H1 (cell line): ENCODE measurements around the gene TMEM203. TPM values are rescaled to one million over a fixed set of nuclear protein-coding genes. Genes with fewer than 3 reads are reported as not detected.

ENCODE experiments used
- CTCF ChIA-PET: fragments of 300-600 bp; sonication (Branson Sonifier 250); formaldehyde crosslinking; loops from one replicate; lab custom pipeline; 2021; ENCODE audit not compliant: partially characterized antibody; lab: Charles Lee
- POLR2A ChIA-PET: fragments of 300-600 bp; sonication (Branson Sonifier 250); formaldehyde crosslinking; loops from one replicate; lab custom pipeline; 2021; ENCODE audit warnings: inconsistent platforms; ENCODE audit not compliant: partially characterized antibody; lab: Charles Lee
- DNase-seq, 2 experiments: peaks; one replicate each; pipeline versions ENCODE4 v3.0.0 to v3.0.0-alpha.2; 2010 to 2022; ENCODE audit warnings: low spot score in 2 of 2, low read depth in 1 of 2, mixed read lengths in 1 of 2
- FAIRE-seq: peaks from 2 replicates; lab custom pipeline; 2011; peaks lifted over from hg19 to GRCh38; lab: Jason Lieb, UNC
- H2AFZ ChIP-seq: 2 replicates; pipeline ENCODE4 v1.8.1; 2012; ENCODE audit warnings: low read length, inconsistent platforms
- H2AK5ac ChIP-seq: 2 replicates; pipeline ENCODE4 v1.6.1; 2013; ENCODE audit warnings: low read depth, low read length
- H2BK120ac ChIP-seq: replicated peaks from 2 replicates; pipeline ENCODE3; 2013; ENCODE audit warnings: low read depth, low read length, inconsistent platforms
- H2BK12ac ChIP-seq: 2 replicates; pipeline ENCODE4 v1.6.1; 2013; ENCODE audit warnings: low read depth, low read length
- H2BK15ac ChIP-seq: 2 replicates; pipeline ENCODE4 v1.6.1; 2013; ENCODE audit warnings: low read length
- H2BK20ac ChIP-seq: 2 replicates; pipeline ENCODE4 v1.6.1; 2013; ENCODE audit warnings: low read length
- H2BK5ac ChIP-seq: 2 replicates; pipeline ENCODE4 v1.6.1; 2013; ENCODE audit warnings: low read depth, low read length
- H3K14ac ChIP-seq: 2 replicates; pipeline ENCODE4 v1.6.1; 2013; ENCODE audit warnings: inconsistent platforms; ENCODE audit not compliant: insufficient read length
- H3K18ac ChIP-seq: 2 replicates; pipeline ENCODE4 v1.6.1; 2013; ENCODE audit warnings: low read length; ENCODE audit errors: extremely low read depth
- H3K23ac ChIP-seq: 2 replicates; pipeline ENCODE4 v1.6.1; 2013; ENCODE audit warnings: inconsistent platforms; ENCODE audit not compliant: insufficient read length
- H3K23me2 ChIP-seq: 2 replicates; pipeline ENCODE4 v1.6.1; 2013; ENCODE audit warnings: low read depth, low read length
- H3K27ac ChIP-seq: 2 replicates; pipeline ENCODE4 v1.6.1; 2011; ENCODE audit warnings: low read depth, low read length, inconsistent platforms
- H3K27me3 ChIP-seq, 4 experiments: replicated peaks in 1 of 4; 1 replicate in 1 of 4; 2 replicates in 3 of 4; pipeline versions ENCODE4 v1.6.1 to v1.8.1; 2011 to 2013; ENCODE audit warnings: low read length in 3 of 4, mild to moderate bottlenecking in 3 of 4, inconsistent platforms in 2 of 4, mixed read lengths in 2 of 4, moderate library complexity in 1 of 4; ENCODE audit not compliant: control insufficient read depth in 3 of 4, insufficient read depth in 3 of 4; ENCODE audit errors: extremely low read depth in 1 of 4
- H3K36me3 ChIP-seq, 4 experiments: 2 replicates each; pipeline versions ENCODE4 v1.6.1 to v1.8.1; 2011 to 2013; ENCODE audit warnings: mild to moderate bottlenecking in 4 of 4, low read length in 3 of 4, moderate library complexity in 2 of 4, control low read depth in 1 of 4, inconsistent platforms in 1 of 4; ENCODE audit not compliant: insufficient read depth in 4 of 4, control insufficient read depth in 2 of 4
- H3K4ac ChIP-seq: replicated peaks from 2 replicates; pipeline ENCODE3; 2013; ENCODE audit warnings: low read length, low read depth, mixed read lengths, inconsistent platforms; ENCODE audit not compliant: insufficient read length
- H3K4me1 ChIP-seq, 4 experiments: replicated peaks in 1 of 4; 1 replicate in 1 of 4; 2 replicates in 3 of 4; pipeline versions ENCODE4 v1.6.1 to v1.8.1; 2011 to 2013; ENCODE audit warnings: low read length in 3 of 4, inconsistent platforms in 2 of 4, mixed read lengths in 1 of 4; ENCODE audit not compliant: insufficient read depth in 4 of 4, control insufficient read depth in 3 of 4
- H3K4me2 ChIP-seq, 2 experiments: 2 replicates each; pipeline versions ENCODE4 v1.6.1 to v1.8.1; 2011 to 2013; ENCODE audit warnings: low read depth in 2 of 2, low read length in 2 of 2, control low read depth in 1 of 2, inconsistent platforms in 1 of 2, mild to moderate bottlenecking in 1 of 2; ENCODE audit not compliant: insufficient read depth in 1 of 2
- H3K4me3 ChIP-seq, 4 experiments: fragments of 200-600, 300-600 bp in 1 of 4; sonication (generic), shearing (Covaris generic), sonication (Bioruptor Twin) in 1 of 4; 2 replicates each; pipeline versions ENCODE4 v1.5.1 to v1.8.1; 2011 to 2016; ENCODE audit warnings: low read length in 4 of 4, low read depth in 3 of 4, control low read depth in 2 of 4, inconsistent platforms in 2 of 4, mild to moderate bottlenecking in 2 of 4, mixed read lengths in 1 of 4, moderate library complexity in 1 of 4; ENCODE audit not compliant: insufficient read depth in 2 of 4; ENCODE audit errors: extremely low read depth in 1 of 4
- H3K56ac ChIP-seq: replicated peaks from 2 replicates; pipeline ENCODE3; 2013; ENCODE audit warnings: low read depth, mild to moderate bottlenecking, mixed read lengths, low read length, inconsistent platforms; ENCODE audit not compliant: insufficient read length
- H3K79me1 ChIP-seq: 2 replicates; pipeline ENCODE4 v1.6.1; 2013; ENCODE audit warnings: low read depth, low read length, control low read depth
- H3K79me2 ChIP-seq, 2 experiments: 2 replicates each; pipeline versions ENCODE4 v1.6.1 to v1.8.1; 2012 to 2013; ENCODE audit warnings: low read length in 2 of 2, mild to moderate bottlenecking in 2 of 2, inconsistent platforms in 1 of 2; ENCODE audit not compliant: insufficient read depth in 2 of 2, control insufficient read depth in 1 of 2
- H3K9ac ChIP-seq, 4 experiments: replicated peaks in 1 of 4; 1 replicate in 1 of 4; 2 replicates in 3 of 4; pipeline versions ENCODE4 v1.6.1 to v1.8.1; 2011 to 2013; ENCODE audit warnings: low read depth in 3 of 4, low read length in 3 of 4, control low read depth in 2 of 4, mild to moderate bottlenecking in 2 of 4, moderate library complexity in 2 of 4, inconsistent platforms in 1 of 4; ENCODE audit errors: extremely low read depth in 1 of 4
- H3K9me3 ChIP-seq, 2 experiments: 2 replicates each; pipeline versions ENCODE4 v1.6.1 to v1.8.1; 2012 to 2013; ENCODE audit warnings: mild to moderate bottlenecking in 2 of 2, moderate library complexity in 2 of 2, control low read depth in 1 of 2, inconsistent platforms in 1 of 2, low read depth in 1 of 2, low read length in 1 of 2, mixed read lengths in 1 of 2; ENCODE audit not compliant: insufficient read depth in 2 of 2
- H4K20me1 ChIP-seq, 2 experiments: replicated peaks in 1 of 2; 2 replicates each; pipeline versions ENCODE3 to v1.8.1; 2011 to 2013; ENCODE audit warnings: inconsistent platforms in 2 of 2, low read length in 2 of 2, mild to moderate bottlenecking in 1 of 2; ENCODE audit not compliant: insufficient read depth in 2 of 2, control insufficient read depth in 1 of 2
- H4K5ac ChIP-seq: 2 replicates; pipeline ENCODE4 v1.6.1; 2013; ENCODE audit warnings: low read length, low read depth, mixed read lengths, inconsistent platforms; ENCODE audit not compliant: insufficient read length
- H4K8ac ChIP-seq: 2 replicates; pipeline ENCODE4 v1.8.0; 2013; ENCODE audit warnings: mild to moderate bottlenecking, moderate library complexity, low read length, inconsistent platforms; ENCODE audit not compliant: insufficient read depth; ENCODE audit errors: extremely low read depth
- H4K91ac ChIP-seq: replicated peaks from 2 replicates; pipeline ENCODE3; 2013; ENCODE audit warnings: low read length, mixed read lengths, inconsistent platforms; ENCODE audit not compliant: insufficient read length
- ATF3 ChIP-seq: IDR thresholded peaks from 2 replicates; pipeline ENCODE4 v1.6.1; 2011; ENCODE audit warnings: low read depth, mild to moderate bottlenecking, low read length; ENCODE audit not compliant: insufficient read depth
- PHF8 ChIP-seq: fragments of 200-600 bp; sonication (generic); conservative IDR thresholded peaks from 2 replicates; pipeline ENCODE4 v1.7.1; 2012; ENCODE audit warnings: low read depth, mild to moderate bottlenecking, inconsistent platforms, low read length, moderate library complexity
- SUZ12 ChIP-seq: fragments of 200-600 bp; sonication (generic); IDR thresholded peaks from 2 replicates; pipeline ENCODE4 v1.6.1; 2012; ENCODE audit warnings: mild to moderate bottlenecking, inconsistent platforms, low read length, moderate library complexity, mixed read lengths
- USF2 ChIP-seq: IDR thresholded peaks from 2 replicates; pipeline ENCODE4 v1.6.1; 2011; ENCODE audit warnings: low read length, improper control_type of control experiment
- WGBS, 2 experiments: shearing (Covaris generic) in 1 of 2; methylation state at CpG; one replicate each; pipeline versions ENCODE4 v1.1.6 to v1.1.7; 2013 to 2015; ENCODE audit warnings: low lambda C conversion rate in 2 of 2, mixed read lengths in 2 of 2, inconsistent platforms in 1 of 2, low coverage in 1 of 2, missing lambda C conversion rate in 1 of 2; ENCODE audit not compliant: insufficient replicate concordance in 2 of 2, insufficient coverage in 1 of 2, insufficient read length in 1 of 2; ENCODE audit errors: extremely low coverage in 1 of 2, missing lambda C conversion rate in 1 of 2; 5-methylcytosine and 5-hydroxymethylcytosine counted together
- polyA plus RNA-seq, 7 experiments: library from polyadenylated mRNA; depleted of rRNA in 3 of 7; stranded (reverse) in 5 of 7; unstranded in 2 of 7; fragments of >200 nt in 5 of 7; fragments of 200-250 nt in 2 of 7; gene quantifications; 1 replicate in 5 of 7; 2 replicates in 1 of 7; 4 replicates in 1 of 7; pipeline versions ENCODE4 v1.2.1 to v1.2.3, GENCODE V29; 2011 to 2013; ENCODE audit warnings: missing spikeins in 2 of 7, mixed read lengths in 2 of 7
- total RNA-seq: library from RNA; stranded (reverse); fragmentation: NEBNext Ultra II Directional; extraction: Animal tissue kit (Norgen Biotek cat#: 25700); gene quantifications from 2 replicates; pipeline ENCODE4 v1.2.1, GENCODE V29; 2021

Gene TMEM203
- total and polyA plus RNA-seq, 2 of the 8 experiments (the other 6 are each of a cell fraction or from before 2014, with no cell fraction given), result 44.1 to 57.1 TPM

DNA sequence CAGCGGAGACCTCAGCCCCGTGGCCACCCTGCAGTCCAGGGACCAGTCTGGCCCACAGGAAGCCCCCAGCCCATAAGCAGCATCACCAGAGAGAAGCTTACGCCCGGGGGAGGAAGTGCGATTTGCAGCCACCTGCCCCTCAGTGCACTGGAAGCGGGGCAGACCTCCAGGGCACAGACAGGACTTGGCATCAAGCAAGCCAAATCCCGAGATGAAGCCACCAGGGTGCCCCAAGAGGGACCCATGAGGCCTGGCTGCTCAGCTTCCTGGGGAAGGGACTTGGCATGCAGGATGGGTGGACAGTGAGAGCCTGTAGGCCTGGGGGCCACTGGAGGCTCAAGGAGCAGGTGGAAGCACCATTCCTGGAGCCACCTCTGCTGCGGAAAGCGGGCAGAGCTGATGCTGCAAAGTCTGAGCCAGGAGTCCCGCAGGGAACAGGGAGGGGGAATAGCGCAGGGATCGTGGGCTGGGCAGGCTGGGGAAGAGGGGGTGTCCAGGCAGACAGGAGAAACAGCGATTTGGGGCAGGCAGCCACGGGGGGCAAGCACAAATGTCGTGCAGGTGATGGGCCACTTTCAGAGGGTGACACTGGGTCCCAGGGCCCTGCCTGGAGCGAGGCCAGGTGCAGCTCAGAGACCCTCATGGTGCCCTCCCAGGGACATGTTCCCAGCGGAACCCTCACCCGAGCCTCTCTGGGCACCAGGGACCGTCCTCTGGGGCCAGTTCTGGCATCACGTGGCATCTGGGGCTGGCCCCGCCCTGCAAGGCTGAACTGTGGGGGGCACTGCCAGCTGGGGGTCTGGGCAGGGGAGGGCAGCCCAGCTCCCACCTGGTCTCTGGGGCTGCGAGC, 38.8 kb downstream of the TMEM203 start:
- Histone ChIP-seq H4K5ac (no peak overlapping the region), H2AK5ac (no peak overlapping the region), H3K23ac (no peak overlapping the region), H4K20me1 (peaks cover 0 to 13% of the 10 kb centered on the region in 2 experiments), H3K36me3 (no peaks in the 10 kb centered on the region; a peak in 1 of 8 replicates), H2BK12ac (no peak overlapping the region), H3K79me2 (no peaks in the 10 kb centered on the region), H3K79me1 (no peaks in the 10 kb centered on the region; the same call in 1 of the 2 replicates), H3K9ac (no peak overlapping the region), H3K56ac (no peak overlapping the region), H2AFZ (no peak overlapping the region), H3K18ac (no peak overlapping the region), H3K23me2 (peaks cover 20% of the 10 kb centered on the region; the same call in 1 of the 2 replicates), H2BK120ac (no peak overlapping the region), H4K8ac (no peak overlapping the region), H4K91ac (no peak overlapping the region), H2BK5ac (no peak overlapping the region), H3K4ac (no peak overlapping the region), H3K4me2 (no peak overlapping the region), H2BK20ac (no peak overlapping the region), H3K14ac (no peak overlapping the region), H3K9me3 (no peaks in the 10 kb centered on the region), H3K27me3 (peaks cover 61 to 100% (median 89%) of the 10 kb centered on the region in 4 experiments), H2BK15ac (no peak overlapping the region), H3K4me3 (no peak overlapping the region), H3K27ac (no peak overlapping the region), H3K4me1 (peaks cover 0 to 23% (median 17%) of the 10 kb centered on the region in 4 experiments; a peak in 6 of 7 replicates)
- CTCF ChIA-PET, result interaction anchor here (0.6 to 1.2 kb wide), 4 partner anchors 8 to 103 kb away, joined by 3 to 4 read pairs (median 4); no protein-coding TSS in a partner anchor
- TF ChIP-seq SUZ12 (no peak; the same call in 1 of the 2 replicates), USF2 (no peak), PHF8 (no peak), ATF3 (no peak)
- POLR2A ChIA-PET, result interaction anchor here (0.9 to 1.7 kb wide), 6 partner anchors 9 to 78 kb away, joined by 3 to 6 read pairs (median 4); partner anchors contain the start of gene GRIN1
- no peak for FAIRE-seq
- 83% methylated on average over 21 of the region's 22 CpGs; no CpG with 5 or more reads in 1 of the 2 experiments for WGBS, 2 experiments
- DNase-seq, result no peak
